WERI-Rb-1 (cell line): ENCODE results near the gene TMEM134.

Experiments
- DNase-seq: peaks from one replicate; pipeline ENCODE4 v3.0.0-alpha.2; 2020
- H3K27ac ChIP-seq: fragments of 250-450 bp; sonication (Bioruptor Pico); 2 replicates; pipeline ENCODE4 v1.5.1; 2020; ENCODE audit warnings: mild to moderate bottlenecking, moderate library complexity
- H3K27me3 ChIP-seq: fragments of 250-450 bp; sonication (Bioruptor Pico); 2 replicates; pipeline ENCODE4 v1.5.1; 2021; ENCODE audit warnings: mild to moderate bottlenecking, low read depth, moderate library complexity; ENCODE audit not compliant: insufficient read depth, severe bottlenecking
- H3K36me3 ChIP-seq: fragments of 250-450 bp; sonication (Bioruptor Pico); 2 replicates; pipeline ENCODE4 v1.5.1; 2020; ENCODE audit warnings: mild to moderate bottlenecking, moderate library complexity
- H3K4me3 ChIP-seq: 2 replicates; pipeline ENCODE4 v1.5.1; 2011; ENCODE audit warnings: low read depth, mild to moderate bottlenecking, control low read depth, low read length
- H3K9me3 ChIP-seq: fragments of 250-450 bp; sonication (Bioruptor Pico); 2 replicates; pipeline ENCODE4 v1.5.1; 2021; ENCODE audit warnings: mild to moderate bottlenecking, moderate library complexity; ENCODE audit not compliant: severe bottlenecking
- TF ChIP-seq, protein P1 (sequence below): IDR thresholded peaks from 2 replicates; pipeline ENCODE4 v1.5.1; 2011; ENCODE audit warnings: low read depth, mild to moderate bottlenecking, control low read depth, inconsistent platforms, low read length

Gene TMEM134

DNA sequence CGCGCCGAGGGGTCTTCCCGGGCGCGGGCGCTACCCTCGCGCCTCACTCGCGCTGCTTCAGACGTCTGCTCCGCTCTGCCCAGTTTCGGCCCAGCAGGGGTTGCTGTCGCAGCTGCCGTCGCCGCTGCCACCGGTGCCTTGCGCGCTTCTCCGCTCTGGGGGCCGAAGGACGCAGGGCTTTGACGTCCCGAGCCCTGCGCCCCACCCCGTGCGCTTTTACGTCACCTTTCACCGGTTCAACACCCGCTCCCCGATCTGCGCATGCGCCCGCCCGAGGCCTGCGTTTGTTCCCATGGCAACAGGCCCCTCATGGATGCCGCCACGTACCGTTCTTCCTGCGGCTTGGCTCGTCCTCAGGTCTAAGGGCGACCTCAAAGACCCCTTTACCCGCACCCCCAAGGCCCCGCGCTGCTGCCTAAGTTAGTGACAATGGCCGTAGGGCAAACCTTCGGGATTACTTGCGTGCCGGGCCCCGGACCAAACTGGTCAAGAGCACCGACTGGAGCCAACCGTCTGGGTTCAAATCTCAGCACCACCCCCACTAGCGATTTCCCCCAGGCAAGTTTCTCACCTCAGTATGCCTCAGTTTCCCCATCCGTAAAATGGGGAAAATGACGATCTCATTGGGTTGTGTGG is 39.6 kb upstream of the TMEM134 start:
- peak; percentile 98 for DNase-seq
- Histone ChIP-seq H3K4me3 (peak overlapping the region; percentile 51), H3K27ac (peak overlapping the region; percentile 91), H3K9me3 (no peaks in the 10 kb centered on the region), H3K27me3 (no peaks in the 10 kb centered on the region), H3K36me3 (peaks cover 11% of the 10 kb centered on the region)
- TF ChIP-seq, protein P1, sequence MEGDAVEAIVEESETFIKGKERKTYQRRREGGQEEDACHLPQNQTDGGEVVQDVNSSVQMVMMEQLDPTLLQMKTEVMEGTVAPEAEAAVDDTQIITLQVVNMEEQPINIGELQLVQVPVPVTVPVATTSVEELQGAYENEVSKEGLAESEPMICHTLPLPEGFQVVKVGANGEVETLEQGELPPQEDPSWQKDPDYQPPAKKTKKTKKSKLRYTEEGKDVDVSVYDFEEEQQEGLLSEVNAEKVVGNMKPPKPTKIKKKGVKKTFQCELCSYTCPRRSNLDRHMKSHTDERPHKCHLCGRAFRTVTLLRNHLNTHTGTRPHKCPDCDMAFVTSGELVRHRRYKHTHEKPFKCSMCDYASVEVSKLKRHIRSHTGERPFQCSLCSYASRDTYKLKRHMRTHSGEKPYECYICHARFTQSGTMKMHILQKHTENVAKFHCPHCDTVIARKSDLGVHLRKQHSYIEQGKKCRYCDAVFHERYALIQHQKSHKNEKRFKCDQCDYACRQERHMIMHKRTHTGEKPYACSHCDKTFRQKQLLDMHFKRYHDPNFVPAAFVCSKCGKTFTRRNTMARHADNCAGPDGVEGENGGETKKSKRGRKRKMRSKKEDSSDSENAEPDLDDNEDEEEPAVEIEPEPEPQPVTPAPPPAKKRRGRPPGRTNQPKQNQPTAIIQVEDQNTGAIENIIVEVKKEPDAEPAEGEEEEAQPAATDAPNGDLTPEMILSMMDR = no peak

GRCh38 chr11:67507864-67508485 is 38.9 kb upstream of the TMEM134 start, which contains the start of gene CDK2AP2:
Gene CDK2AP2 (minus strand): TSS chr11:67508162. CDS start chr11:67508082, 80 bp downstream.
- Histone ChIP-seq H3K4me3 (peak within 1 kb of the TSS; percentile 51), H3K36me3 (peaks cover 12% of the 10 kb centered on the region), H3K27me3 (no peaks in the 10 kb centered on the region), H3K27ac (peak within 1 kb of the TSS; percentile 91), H3K9me3 (no peaks in the 10 kb centered on the region)
- TF ChIP-seq, protein P1 = no peak
- DNase-seq = peak; percentile 100

DNA sequence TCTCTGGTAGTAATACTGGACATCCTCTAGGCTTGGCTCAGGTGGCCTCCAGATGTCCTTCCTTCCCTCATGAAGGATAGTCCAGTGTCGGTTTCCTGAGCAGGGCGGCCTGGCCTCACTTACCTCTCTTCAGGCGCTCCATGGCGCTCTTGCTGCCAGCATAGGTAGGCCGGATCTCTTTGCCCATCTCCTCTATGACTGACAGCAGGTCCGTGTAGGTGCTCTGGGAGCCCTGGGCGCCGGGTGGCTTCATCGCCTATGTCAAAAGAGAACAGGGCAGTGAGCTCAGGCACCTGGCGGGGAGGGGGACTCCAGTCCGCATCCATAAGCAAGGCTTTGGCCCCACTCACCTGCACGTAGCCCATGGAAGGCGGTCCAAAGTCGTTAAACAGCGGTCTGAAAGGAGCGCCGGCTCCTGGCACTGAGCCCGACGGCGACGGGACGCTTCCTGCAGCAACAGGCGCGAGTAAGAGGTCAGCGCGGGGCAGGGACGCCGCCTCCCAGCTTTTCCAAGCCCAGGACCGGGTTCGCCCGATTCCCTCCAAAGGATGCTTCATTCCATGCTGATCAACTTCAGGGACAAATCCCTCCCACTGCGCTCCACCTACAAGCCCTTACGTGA is 38.3 kb upstream of the TMEM134 start:
- H3K9me3 ChIP-seq = no peaks in the 10 kb centered on the region
- peak overlapping the region; percentile 51 for H3K4me3 ChIP-seq
- peaks cover 19% of the 10 kb centered on the region for H3K36me3 ChIP-seq
- H3K27me3 ChIP-seq = no peaks in the 10 kb centered on the region
- H3K27ac ChIP-seq = peak overlapping the region; percentile 51
- DNase-seq = no peak
- TF ChIP-seq, protein P1 = no peak

- TF ChIP-seq, protein P1 = no peak
- Histone ChIP-seq H3K36me3 (peaks cover 27% of the 10 kb centered on the region), H3K4me3 (no peak overlapping the region), H3K27me3 (no peaks in the 10 kb centered on the region), H3K27ac (no peak overlapping the region), H3K9me3 (no peaks in the 10 kb centered on the region)
- no peak for DNase-seq
These were observed 37.5 kb upstream of the TMEM134 start for GRCh38 chr11:67506426-67507051.

DNA sequence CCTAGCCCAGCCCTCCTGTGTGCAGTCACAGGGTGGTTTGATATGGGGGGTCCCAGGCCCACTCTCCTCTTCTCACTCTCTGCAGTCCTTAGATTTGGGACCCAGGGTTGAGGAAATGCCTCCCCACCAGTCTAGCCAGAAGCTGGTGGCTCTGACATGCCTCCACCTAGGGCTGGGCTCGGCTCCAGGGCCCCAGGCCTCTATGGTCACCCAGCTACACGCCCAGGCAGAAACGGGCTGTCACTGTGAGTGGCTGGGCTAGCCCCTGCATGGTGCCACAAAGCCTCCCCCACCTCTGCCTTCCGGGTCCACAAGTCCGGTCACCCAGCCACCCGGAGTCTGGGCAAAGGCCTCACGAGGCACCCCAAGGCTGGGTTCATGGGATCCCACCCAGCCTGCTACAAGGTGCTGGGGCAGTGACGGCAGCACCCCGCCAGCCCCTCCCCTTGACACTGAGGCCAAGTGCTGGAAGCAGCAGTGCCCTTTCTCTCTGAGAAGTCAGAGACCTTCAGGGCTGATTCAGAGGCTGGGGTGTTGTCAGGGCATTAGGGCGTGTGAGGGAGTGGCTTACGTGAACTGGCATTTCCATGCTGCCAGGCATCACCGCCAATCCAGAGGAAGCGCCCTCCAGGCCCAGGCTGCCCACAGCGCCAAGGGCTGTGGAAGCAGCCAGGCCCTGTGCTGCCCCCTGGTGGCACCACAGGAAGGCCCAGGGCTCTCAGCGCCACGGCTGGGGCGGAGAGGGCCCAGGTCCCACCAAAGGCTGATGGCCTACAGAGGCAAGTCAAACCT is 36.8 kb upstream of the TMEM134 start:
- peak overlapping the region; percentile 23 for H3K4me3 ChIP-seq

More for the DNA sequence above, 36.8 kb upstream of the TMEM134 start:
- H3K27me3 ChIP-seq = no peaks in the 10 kb centered on the region
- no peaks in the 10 kb centered on the region for H3K9me3 ChIP-seq
- TF ChIP-seq, protein P1 = peak; percentile 98
- H3K27ac ChIP-seq = peak overlapping the region; percentile 44
- DNase-seq = peak; percentile 78
- peaks cover 34% of the 10 kb centered on the region for H3K36me3 ChIP-seq
